ENCODE data around the gene NCOA6.

- TF ChIP-seq, protein P1, sequence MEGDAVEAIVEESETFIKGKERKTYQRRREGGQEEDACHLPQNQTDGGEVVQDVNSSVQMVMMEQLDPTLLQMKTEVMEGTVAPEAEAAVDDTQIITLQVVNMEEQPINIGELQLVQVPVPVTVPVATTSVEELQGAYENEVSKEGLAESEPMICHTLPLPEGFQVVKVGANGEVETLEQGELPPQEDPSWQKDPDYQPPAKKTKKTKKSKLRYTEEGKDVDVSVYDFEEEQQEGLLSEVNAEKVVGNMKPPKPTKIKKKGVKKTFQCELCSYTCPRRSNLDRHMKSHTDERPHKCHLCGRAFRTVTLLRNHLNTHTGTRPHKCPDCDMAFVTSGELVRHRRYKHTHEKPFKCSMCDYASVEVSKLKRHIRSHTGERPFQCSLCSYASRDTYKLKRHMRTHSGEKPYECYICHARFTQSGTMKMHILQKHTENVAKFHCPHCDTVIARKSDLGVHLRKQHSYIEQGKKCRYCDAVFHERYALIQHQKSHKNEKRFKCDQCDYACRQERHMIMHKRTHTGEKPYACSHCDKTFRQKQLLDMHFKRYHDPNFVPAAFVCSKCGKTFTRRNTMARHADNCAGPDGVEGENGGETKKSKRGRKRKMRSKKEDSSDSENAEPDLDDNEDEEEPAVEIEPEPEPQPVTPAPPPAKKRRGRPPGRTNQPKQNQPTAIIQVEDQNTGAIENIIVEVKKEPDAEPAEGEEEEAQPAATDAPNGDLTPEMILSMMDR (conservative IDR thresholded peaks at IDR 0.05; ENCODE audit: low read depth, low read length): no peak
- TF ChIP-seq EZH2 (IDR thresholded peaks at IDR 0.05; ENCODE audit: low read length, unreplicated experiment): no peak
Measured at GRCh38 chr20:34709044-34709830, 116.2 kb downstream of the NCOA6 start.

Data from PC-3 (cell line).